Ovary (tissue), 9 donors: ENCODE results near the gene CD200R1. TPM values are rescaled to one million over a fixed set of nuclear protein-coding genes. Genes with fewer than 3 reads are reported as not detected.

Source experiments
- DNase-seq, 5 donors: peaks; one replicate each; pipeline ENCODE4 v3.0.0-alpha.2; 2019 to 2020
- H3K27ac ChIP-seq, 2 donors: fragments of 200-600 bp; one replicate each; pipeline versions ENCODE4 v1.5.1 to v1.8.0; 2019 to 2022
- H3K27me3 ChIP-seq: fragments of 200-600 bp; one replicate; pipeline ENCODE4 v1.8.0; 2022
- H3K36me3 ChIP-seq: fragments of 200-600 bp; sonication (generic); one replicate; pipeline ENCODE4 v1.5.1; 2019
- H3K4me1 ChIP-seq: one replicate; pipeline ENCODE4 v1.8.1; 2013; ENCODE audit warnings: mild to moderate bottlenecking, moderate library complexity; ENCODE audit not compliant: insufficient read depth
- H3K4me3 ChIP-seq: fragments of 200-600 bp; sonication (generic); one replicate; pipeline ENCODE4 v1.5.1; 2017
- H3K9me3 ChIP-seq, 2 donors: fragments of 200-600 bp in 1 of 2; sonication (generic) in 1 of 2; one replicate each; pipeline versions ENCODE4 v1.5.1 to v1.8.1; 2013 to 2019; ENCODE audit warnings: mild to moderate bottlenecking in 1 of 2, moderate library complexity in 1 of 2
- EP300 ChIP-seq: sonication (generic); formaldehyde crosslinking; IDR thresholded peaks from one replicate; pipeline ENCODE4 v1.6.1; 2017; ENCODE audit warnings: antibody characterized with exemption
- POLR2A ChIP-seq: fragments of 450-650 bp; IDR thresholded peaks from one replicate; pipeline ENCODE4 v1.6.1; 2017; ENCODE audit warnings: antibody characterized with exemption, mild to moderate bottlenecking, moderate library complexity
- WGBS, 3 donors: extraction: QIAGEN DNeasy Blood & Tissue Kit in 1 of 3; methylation state at CpG; one replicate each; pipeline versions ENCODE4 v1.1.5 to v1.1.7; 2013 to 2017; 5-methylcytosine and 5-hydroxymethylcytosine counted together
- intact Hi-C, 4 donors: fragments of 100-400 bp; cut with DNase I; formaldehyde crosslinking; loops; one replicate each; pipeline versions ENCODE4 v1.11.0 to v1.15.1; 2022 to 2023
- polyA plus RNA-seq, 2 donors: library from polyadenylated mRNA; stranded (reverse); fragments of 200-250 nt in 1 of 2; fragments of 350-450 nt in 1 of 2; fragmentation: Illumina TruSeq in 1 of 2; extraction: RNeasy Lipid Tissue Mini Kit (QIAGEN cat#74804) in 1 of 2; gene quantifications; one replicate each; pipeline ENCODE4 v1.2.3, GENCODE V29; 2013 to 2014
- total RNA-seq, 7 donors: library from RNA; depleted of rRNA in 2 of 7; stranded (reverse); fragments of >200 nt in 2 of 7; fragmentation: NEBNext Ultra II Directional in 3 of 7; extraction: Animal tissue kit (Norgen Biotek cat#: 25700) in 3 of 7; gene quantifications; one replicate each; pipeline versions ENCODE4 v1.1.0 to v1.2.4, GENCODE V29; 2016 to 2023
- TF ChIP-seq, protein P1 (sequence below), 3 donors: fragments of 450-650 bp in 2 of 3; fragments of 200-600 bp in 1 of 3; IDR thresholded peaks; one replicate each; pipeline versions ENCODE4 v1.5.1 to v1.8.0; 2016 to 2022; ENCODE audit warnings: antibody characterized with exemption in 3 of 3, mild to moderate bottlenecking in 1 of 3
- donor health status: DM: no; HTN: no; CAD: no; lungs with moderate emphysema.
- donor health status: DM: no; HTN: no; CAD: no.
- donor health status: Bipolar disorder and iron deficiency.
- donor health status: DM: yes; HTN: yes; CAD: no.
- donor health status: DM: no; HTN: no; CAD: no.
- donor health status: DM: yes; HTN: yes; CAD: no.

The CD200R1 gene
- total and polyA plus RNA-seq, 9 donors: 0.11 to 2.8 (median 0.28) TPM

DNA sequence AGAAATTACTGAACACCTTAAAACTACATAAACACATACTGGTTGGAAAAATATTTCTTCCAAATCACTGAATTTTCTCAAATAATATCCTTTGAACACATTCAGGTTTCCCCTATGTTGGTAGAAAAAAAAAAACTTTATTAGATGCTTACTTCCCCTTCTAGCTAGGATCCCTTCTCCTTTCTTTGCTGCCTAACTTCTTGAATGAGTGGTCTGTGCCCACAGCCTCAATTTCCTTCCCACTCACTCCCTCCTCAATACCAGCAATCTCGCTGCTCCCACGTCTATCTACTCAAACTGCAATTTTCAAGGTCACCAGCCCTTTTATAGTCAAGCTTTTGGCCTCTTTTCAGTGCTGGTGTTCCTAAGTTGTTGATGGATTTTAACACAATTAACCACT lies 8.3 kb downstream of the CD200R1 start:
- DNase-seq: no peak
- Histone ChIP-seq H3K36me3 (no peaks in the 10 kb centered on the region), H3K4me1 (no peaks in the 10 kb centered on the region), H3K27me3 (no peaks in the 10 kb centered on the region), H3K4me3 (no peak overlapping the region), H3K27ac (no peak overlapping the region), H3K9me3 (no peaks in the 10 kb centered on the region)
- TF ChIP-seq POLR2A: no peak
- TF ChIP-seq, protein P1, sequence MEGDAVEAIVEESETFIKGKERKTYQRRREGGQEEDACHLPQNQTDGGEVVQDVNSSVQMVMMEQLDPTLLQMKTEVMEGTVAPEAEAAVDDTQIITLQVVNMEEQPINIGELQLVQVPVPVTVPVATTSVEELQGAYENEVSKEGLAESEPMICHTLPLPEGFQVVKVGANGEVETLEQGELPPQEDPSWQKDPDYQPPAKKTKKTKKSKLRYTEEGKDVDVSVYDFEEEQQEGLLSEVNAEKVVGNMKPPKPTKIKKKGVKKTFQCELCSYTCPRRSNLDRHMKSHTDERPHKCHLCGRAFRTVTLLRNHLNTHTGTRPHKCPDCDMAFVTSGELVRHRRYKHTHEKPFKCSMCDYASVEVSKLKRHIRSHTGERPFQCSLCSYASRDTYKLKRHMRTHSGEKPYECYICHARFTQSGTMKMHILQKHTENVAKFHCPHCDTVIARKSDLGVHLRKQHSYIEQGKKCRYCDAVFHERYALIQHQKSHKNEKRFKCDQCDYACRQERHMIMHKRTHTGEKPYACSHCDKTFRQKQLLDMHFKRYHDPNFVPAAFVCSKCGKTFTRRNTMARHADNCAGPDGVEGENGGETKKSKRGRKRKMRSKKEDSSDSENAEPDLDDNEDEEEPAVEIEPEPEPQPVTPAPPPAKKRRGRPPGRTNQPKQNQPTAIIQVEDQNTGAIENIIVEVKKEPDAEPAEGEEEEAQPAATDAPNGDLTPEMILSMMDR (IDR thresholded peaks at IDR 0.05): no peak
- TF ChIP-seq EP300: no peak
- WGBS, 3 donors: 0 to 12% (median 2%) methylated on average over 2 of the region's 2 CpGs
- intact Hi-C loops: no loop called here

DNA sequence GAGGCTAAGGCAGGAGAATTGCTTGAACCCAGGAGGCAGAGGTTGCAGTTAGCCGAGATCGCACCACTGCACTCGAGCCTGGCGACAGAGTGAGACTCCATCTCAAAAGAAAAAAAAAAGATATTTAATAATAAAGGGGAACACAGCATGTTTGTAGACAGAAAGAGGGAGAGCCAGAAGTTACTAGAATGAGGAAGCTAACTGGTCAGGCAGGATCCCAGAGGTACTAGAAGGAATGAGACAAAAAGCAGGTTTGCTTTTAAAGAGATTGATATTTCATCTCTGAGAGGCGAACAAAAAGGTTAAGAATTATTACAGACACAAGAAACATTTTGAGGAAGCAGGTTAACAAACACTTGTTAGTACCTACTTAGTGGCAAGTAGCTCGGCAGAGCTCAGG lies 9.2 kb downstream of the CD200R1 start:
- 91 to 96% (median 96%) methylated on average over 6 of the region's 6 CpGs for WGBS, 3 donors
- no peaks in the 10 kb centered on the region for H3K9me3 ChIP-seq
- no peaks in the 10 kb centered on the region for H3K4me1 ChIP-seq
- TF ChIP-seq EP300 (no peak), POLR2A (no peak)
- TF ChIP-seq, protein P1 (IDR thresholded peaks at IDR 0.05): no peak
- H3K27me3 ChIP-seq: peaks cover 3% of the 10 kb centered on the region
- no peak for DNase-seq
- H3K4me3 ChIP-seq: no peak overlapping the region
- intact Hi-C loops: no loop called here
- H3K36me3 ChIP-seq: no peaks in the 10 kb centered on the region
- no peak overlapping the region for H3K27ac ChIP-seq

DNA sequence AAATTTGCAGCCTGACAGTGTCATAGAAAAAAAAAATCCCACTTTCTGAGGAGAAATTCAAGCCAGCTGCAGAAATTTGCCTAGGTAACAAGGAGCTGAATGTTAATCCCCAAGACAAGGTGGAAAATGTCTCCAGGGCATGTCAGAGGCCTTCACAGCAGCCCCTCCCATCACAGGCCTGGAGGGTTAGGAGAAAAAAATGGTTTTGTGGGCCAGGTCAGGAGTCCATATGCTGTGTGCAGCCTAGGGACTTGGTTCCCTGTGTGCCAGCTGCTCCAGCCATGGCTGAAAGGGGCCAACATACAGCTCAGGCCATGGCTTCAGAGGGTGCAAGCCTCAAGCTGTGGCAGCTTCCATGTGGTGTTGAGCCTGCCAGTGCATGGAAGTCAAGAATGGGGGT lies 11.2 kb downstream of the CD200R1 start:
- intact Hi-C loops: no loop called here

DNA sequence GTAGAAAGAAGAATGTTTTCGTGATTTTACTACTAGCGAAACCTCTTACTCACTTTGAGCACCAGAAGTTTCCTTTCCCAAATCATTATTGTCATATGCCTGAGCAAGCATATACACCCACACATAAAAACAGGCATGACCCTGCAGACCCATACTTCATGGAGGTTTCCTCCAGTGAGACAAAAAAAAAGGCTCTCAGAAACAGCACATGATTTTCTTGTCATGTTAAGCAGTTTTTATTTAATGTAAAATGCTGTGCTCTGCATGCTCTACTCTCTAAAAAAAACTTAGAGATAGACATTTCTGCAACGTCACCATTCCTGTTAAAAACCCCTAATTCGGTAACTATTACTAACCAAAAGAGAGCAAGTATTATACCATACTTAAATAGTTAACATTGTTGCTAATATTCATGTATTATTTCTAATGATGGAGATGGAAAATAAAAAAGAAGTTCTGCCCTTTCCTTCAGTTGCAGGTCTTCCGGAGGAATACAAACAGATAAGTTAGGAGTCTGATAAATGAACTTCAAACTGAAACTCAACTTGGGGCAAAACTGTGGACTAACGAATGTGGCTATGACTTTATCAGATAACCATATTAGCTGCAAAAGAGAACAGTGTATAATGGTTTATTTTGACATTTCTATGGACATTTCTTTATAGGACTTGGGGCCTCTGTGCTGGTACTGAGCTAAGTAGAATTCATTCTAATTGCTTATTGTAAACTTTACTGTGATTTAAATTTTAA lies 15.9 kb downstream of the CD200R1 start:
- H3K4me1 ChIP-seq: no peaks in the 10 kb centered on the region
- DNase-seq: no peak
- no peaks in the 10 kb centered on the region for H3K9me3 ChIP-seq
- WGBS, 3 donors: 26 to 39% (median 34%) methylated on average over 6 of the region's 6 CpGs
- intact Hi-C loops: no loop called here
- H3K27me3 ChIP-seq: peaks cover 3% of the 10 kb centered on the region
- TF ChIP-seq POLR2A (no peak), EP300 (no peak)
- TF ChIP-seq, protein P1 (IDR thresholded peaks at IDR 0.05): no peak
- H3K27ac ChIP-seq: no peak overlapping the region
- H3K4me3 ChIP-seq: no peak overlapping the region
- H3K36me3 ChIP-seq: no peaks in the 10 kb centered on the region

More for the DNA sequence above, 11.2 kb downstream of the CD200R1 start:
- H3K4me1 ChIP-seq: no peaks in the 10 kb centered on the region
- DNase-seq: no peak
- TF ChIP-seq, protein P1 (IDR thresholded peaks at IDR 0.05): no peak
- no peak for TF ChIP-seq POLR2A
- TF ChIP-seq EP300: no peak
- no peaks in the 10 kb centered on the region for H3K36me3 ChIP-seq
- no peak overlapping the region for H3K4me3 ChIP-seq
- H3K9me3 ChIP-seq: no peaks in the 10 kb centered on the region
- no peak overlapping the region for H3K27ac ChIP-seq
- peaks cover 3% of the 10 kb centered on the region for H3K27me3 ChIP-seq
